ENCODE results near the gene NR4A3.

GRCh38 chr9:99885747-99886146 is 64.1 kb downstream of the NR4A3 start:
- TF ChIP-seq, protein P1, sequence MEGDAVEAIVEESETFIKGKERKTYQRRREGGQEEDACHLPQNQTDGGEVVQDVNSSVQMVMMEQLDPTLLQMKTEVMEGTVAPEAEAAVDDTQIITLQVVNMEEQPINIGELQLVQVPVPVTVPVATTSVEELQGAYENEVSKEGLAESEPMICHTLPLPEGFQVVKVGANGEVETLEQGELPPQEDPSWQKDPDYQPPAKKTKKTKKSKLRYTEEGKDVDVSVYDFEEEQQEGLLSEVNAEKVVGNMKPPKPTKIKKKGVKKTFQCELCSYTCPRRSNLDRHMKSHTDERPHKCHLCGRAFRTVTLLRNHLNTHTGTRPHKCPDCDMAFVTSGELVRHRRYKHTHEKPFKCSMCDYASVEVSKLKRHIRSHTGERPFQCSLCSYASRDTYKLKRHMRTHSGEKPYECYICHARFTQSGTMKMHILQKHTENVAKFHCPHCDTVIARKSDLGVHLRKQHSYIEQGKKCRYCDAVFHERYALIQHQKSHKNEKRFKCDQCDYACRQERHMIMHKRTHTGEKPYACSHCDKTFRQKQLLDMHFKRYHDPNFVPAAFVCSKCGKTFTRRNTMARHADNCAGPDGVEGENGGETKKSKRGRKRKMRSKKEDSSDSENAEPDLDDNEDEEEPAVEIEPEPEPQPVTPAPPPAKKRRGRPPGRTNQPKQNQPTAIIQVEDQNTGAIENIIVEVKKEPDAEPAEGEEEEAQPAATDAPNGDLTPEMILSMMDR (IDR thresholded peaks at IDR 0.05) = no peak
- TF ChIP-seq POLR2A (IDR thresholded peaks at IDR 0.05) = no peak

Measured in lower leg skin (tissue), 3 donors.